Measurements from ENCODE around the gene CSF2RB.

Gene CSF2RB

DNA sequence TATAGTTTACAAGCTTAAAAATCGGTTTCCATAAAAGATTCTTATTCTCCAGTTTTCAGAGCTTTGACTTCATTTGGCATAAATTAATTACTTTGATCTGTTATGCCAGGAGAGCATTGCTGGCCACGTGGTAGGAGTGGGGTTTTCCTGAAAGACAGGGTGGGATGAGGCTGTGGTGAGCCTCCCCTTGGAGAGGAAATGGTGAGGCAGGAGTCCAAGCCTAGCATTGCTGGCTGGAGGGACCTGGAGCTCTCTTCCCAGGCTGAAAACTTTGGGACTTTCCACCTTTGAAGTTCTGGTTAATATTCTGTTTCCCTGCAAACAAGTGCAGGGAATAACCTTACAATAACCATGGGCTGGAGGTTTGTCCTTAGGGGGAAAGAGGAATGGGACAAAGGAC is 21.1 kb upstream of the CSF2RB start:
- DNase-seq: no peak

DNA sequence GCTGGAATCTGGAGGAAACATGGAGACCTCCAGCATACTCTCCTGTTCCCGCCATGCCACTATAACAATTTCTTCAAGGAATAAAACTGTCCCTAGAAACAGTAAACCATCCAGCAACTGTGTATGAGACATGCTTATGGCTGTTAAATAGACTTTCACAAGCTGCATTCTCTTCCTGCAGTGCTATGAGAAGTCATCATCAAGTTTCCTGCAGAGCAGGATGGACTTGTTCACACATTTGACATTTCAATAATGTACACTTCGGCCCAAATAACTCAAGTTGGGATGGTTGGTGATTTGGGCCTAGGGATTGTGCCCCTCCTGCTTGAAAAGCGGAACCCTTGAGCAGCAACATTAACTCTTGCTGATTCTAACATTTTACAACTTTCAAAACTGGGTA is 20.2 kb upstream of the CSF2RB start:
- no peak for DNase-seq

DNA sequence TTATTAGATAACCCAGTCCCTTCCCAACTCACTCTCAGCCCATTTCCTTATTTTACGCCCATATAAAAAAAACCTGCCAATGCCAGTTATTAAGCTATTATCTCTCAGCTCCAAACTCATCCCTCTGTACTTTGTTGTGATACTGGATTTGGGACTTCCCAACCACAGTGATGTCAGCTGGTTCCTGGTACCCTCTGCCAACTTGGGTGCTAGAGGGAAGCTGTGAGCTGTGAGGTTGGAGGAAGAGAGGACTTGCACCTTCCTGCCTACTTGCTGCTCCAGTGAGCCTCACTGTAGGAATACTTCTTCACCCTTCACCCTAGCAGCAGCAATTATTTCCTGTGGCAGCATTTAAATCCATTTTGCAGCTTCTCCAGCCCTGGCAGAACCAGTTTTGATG is 19.2 kb upstream of the CSF2RB start:
- no peak for DNase-seq

DNA sequence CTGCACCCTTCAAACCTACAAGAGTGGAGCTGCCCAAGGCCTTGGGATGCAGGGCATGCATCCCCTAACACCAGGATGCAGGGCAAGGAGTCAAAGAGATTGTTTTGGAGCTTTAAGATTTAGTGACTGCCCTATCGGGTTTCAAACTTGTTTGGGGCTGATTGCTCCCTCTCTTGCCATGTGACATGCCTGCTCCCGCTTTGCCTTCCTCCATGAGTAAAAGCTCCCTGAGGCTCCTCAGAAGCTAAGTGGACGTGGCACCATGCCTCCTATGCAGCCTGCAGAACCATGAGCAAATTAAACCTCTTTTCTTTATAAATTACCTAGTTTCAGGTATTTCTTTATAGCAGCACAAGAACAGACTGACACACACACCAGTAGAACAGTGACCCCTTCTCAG is 15.8 kb upstream of the CSF2RB start:
- DNase-seq: no peak

DNA sequence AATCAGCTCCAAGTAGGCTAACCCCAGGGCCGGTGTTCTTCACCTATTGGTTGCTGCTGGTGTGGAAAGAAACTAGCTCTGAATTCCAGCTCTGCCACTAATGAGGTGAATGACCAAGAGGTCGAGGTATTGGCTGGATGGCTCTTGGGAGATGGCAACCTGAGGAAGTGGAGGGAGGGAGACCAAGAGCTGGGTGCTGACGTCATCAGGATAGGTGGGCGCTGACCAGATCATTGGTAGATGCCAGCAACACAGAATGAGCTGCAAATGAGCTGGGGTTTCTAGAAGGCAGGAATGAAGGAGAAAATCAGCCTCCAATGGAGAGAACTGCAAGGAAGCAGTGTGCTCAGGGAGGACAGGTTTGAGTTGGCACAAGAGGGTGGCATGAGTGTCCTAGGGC is 14.7 kb upstream of the CSF2RB start:
- DNase-seq: no peak

DNA sequence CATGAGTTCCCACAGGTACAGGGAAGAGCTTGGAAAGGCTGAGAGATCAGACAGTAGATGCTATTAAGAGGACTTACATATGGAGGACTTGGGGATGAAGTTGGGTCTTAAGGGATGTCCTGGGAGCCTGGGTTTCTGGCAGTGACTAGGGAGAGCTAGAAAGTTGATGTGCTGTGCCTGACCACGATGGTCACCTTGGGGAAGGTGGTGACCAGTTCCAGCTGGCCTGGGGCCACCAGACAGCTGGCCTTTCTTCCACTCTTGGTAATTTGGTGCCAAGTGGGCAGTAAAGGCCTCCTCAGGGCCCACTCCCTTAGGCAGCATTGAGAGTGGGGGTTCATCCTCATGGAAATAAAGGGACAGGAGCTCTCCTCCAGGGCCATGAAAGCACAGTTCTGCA is 13.9 kb upstream of the CSF2RB start:
- DNase-seq: no peak

DNA sequence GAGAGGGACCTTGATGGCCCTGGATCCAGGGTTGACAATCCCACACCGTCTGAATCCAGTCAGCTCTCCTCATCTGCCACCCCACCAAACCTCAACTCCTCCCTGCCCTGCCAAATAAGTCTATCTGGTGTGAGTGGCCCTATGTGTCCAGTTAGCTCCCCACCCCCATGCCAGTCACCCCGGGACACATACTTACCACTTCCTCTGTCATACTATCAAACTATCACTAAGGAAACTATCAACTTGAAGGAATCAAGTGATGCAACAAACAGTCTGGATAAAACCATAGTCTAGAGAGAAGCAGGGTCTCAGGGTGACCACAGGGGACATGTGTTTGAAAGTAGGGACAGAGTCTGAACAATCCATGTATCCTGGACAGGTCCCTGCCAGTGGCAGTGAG is 13.2 kb upstream of the CSF2RB start:
- no peak for DNase-seq

DNA sequence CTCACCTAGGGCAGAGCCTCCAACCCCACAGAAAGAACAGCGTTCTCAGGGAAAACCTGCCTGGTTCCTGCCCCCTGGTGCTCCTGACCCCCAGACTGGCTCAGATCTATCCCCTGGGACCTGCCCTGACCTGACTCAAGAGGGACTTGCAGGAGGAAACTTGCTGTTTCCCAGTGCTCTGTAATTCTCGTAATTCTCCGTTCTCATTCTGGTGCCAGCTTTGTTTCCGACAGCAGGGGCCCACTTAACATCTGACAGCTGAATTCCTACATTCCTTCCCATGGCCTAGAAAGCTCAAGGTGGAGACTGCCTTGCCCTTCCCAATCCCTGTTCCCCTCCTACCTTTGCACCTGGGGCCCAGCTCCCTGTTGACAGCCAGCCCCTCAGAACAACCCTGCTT is 12.5 kb upstream of the CSF2RB start:
- no peak for DNase-seq

DNA sequence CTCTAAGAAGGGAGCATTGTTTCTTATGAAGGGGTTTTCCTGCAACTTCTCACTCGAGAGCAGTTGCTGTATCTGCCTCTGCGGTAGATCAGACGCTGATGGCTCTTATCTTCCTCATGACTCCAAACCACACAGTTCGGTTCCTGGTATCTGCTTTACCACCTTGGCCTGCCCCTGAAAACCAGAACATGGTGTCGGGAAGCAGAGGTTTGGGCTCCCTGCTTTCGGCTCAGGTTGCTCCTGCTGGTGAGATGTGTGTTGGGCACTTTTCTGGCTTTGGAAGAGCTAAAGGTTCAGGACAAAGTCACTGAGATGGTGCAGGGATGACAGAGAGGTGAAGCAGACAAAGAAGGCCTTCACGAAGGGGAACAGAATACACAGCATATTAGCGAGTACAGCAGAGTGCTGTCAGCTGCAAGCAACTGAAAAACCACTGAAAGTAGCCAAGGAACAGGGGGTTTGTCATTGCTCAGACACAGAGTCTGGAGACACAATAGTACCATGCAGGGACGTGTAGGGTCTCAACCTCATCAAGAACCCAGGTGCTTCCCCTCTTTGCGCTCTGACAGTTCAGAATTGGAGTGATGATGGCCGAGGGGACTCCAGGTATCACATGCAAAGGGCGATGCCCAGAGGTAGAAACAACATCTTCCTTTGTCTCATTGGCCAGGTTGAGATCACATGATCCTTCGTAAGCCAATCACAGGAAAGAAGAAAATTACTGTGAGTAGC is 11.9 kb upstream of the CSF2RB start:
- no peak for DNase-seq

DNA sequence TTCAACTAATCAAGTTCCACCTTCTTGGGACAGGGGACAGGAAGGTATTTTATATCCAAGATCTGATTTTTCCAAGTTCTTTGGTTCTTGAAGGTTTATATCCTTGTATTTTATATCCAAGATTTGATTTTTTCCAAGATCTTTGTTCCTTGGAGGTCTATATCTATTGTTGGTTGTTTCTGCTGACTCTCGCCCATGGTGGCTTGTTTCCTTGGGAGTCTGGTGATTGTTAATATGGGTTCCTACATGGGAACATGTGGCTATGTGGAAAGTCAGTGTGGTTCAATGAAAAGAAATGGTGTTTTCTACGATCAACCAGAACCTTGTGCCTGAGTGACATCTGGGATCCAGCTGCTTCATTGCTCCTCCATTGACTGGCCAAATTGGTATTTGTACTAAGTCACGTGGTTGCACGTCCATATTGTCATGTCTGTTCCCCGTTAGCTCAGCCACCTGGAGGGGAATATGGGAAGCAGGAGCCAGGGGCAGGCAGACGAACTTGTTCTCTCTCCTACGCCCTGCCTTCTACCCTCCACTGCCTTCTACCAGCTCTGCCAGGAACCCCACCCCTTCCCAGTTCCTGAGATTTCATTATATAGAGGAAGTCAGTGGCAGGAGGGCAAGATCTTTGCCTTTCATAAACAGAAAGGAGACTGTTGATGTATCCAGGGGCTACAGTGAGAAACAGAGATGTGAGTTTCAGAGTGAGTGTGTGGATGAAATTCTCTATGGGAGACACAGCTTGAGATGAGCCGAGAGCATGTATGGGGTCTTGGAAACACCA is 11.1 kb upstream of the CSF2RB start:
- no peak for DNase-seq

DNA sequence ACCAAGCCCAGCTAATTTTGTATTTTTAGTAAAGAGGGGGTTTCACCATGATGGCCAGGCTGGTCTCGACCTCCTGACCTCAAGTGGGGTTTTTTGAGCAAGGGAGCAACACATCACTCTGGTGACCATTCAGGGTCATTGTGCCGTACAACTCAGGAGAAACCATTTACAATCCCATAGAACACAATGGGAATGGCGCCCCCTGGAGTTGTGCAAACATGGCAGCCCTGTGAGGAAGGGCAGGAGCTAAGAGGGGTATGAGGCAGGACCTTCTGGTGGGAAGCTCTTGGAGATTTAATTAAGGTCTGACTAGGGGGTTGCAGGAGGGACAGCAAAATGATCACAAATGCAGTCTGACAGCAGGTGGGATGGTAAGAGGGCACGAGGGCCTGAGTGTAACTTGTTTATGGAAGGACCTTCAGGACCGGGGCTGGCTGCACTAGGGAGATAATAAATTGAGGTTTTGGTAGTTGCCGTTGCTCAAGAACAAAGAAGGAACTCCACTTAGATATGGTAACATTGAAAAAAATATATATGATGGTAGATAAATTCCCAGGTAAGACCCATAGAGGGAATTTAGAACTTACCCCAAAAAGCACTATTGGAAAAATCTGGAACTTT is 9.1 kb upstream of the CSF2RB start:
- DNase-seq: no peak

DNA sequence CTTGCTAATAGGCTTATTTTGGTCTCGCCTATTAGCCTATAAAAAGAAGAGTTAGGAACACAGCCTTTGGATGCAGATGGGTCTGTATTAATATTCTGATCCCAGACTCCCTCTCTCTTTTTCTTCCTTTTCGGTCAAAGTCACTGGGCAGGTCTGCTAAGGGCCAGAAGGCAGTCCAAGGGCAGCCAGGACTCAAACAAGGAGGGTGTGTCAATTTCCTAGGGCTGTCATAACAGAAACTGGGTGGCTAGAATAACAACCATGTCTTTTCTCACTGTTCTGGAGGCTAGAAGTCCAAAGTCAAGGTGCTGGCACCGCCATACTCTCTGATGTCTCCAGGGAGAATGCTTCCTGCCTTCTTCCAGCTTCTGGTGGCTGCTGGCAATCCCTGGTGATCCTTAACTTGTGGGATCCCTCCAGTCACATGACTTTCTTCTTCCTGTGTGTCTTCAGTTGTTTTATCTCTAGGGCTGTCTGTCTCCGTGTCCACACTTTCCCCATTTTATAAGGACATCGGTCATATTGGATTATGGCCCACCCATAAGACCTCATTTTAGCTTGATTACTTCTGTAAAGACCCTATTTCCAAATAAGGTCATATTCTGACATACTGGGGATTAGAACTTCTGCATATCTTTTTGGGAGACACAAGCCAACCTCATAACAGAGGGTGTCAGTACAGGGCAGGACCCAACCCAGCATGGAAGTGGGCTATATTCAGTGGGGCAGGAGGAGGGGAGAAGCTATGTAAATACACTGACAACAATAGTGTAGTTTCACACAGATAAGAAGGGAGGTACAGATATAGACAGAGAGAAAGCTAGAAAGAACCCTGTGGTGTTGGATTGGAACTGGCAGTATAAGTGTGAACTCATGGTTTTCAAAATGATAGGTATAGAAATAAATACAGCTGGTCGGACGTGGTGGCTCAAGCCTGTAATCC is 5.9 kb upstream of the CSF2RB start:
- DNase-seq: no peak

DNA sequence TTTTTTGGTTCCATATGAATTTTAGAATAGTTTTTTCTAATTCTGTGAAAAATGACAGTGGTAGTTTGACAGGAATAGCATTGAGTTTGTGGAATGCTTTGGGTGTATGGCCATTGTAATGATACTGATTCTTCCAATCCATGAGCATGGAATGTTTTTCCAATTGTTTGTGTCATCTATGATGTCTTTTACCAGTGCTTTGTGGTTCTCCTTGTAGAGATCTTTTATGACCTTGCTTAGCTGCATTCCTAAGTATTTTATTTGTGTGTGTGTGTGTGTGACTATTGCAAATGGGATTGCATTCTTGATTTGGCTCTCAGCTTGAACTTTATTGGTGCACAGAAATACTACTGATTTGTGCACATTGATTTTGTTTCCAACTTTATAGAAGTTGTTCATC is 3.0 kb upstream of the CSF2RB start:
- no peak for DNase-seq

DNA sequence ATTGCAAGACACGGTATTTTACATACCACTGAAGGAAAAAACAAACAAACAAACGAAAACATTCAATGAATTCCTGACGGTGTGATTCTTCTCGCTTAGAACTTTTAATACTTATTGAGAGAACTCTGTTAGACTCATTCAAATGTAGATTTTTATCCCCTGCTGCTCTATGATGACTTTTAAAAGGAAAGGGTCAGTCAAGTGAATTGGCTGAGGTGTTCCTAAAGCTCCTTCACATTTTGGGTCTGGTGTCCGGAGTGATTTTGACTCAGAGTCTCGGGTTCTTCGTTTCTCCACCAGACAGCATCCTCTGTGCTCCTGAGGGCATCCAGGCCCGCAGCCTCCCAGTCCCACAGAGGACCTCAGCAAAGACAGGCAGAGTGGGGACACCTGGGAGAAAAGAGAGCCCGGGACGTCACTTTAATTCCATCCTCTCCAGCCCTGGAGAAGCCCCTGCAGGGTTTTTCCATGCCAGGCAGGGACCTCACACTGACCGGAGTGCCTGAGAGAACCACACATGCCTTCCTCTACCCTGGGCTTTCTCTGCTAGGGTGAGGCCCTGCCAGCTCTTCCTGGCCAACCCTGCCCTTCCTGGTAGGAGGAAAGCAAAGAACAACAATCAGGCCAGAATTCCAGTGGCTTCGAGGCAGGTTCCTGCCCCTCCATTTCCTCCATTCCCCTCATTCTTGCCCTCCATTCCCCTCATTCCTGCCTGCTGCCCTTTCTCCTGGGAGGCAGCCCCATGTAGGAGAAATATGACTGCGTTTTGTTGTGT is 1.4 kb upstream of the CSF2RB start:
- DNase-seq: no peak

DNA sequence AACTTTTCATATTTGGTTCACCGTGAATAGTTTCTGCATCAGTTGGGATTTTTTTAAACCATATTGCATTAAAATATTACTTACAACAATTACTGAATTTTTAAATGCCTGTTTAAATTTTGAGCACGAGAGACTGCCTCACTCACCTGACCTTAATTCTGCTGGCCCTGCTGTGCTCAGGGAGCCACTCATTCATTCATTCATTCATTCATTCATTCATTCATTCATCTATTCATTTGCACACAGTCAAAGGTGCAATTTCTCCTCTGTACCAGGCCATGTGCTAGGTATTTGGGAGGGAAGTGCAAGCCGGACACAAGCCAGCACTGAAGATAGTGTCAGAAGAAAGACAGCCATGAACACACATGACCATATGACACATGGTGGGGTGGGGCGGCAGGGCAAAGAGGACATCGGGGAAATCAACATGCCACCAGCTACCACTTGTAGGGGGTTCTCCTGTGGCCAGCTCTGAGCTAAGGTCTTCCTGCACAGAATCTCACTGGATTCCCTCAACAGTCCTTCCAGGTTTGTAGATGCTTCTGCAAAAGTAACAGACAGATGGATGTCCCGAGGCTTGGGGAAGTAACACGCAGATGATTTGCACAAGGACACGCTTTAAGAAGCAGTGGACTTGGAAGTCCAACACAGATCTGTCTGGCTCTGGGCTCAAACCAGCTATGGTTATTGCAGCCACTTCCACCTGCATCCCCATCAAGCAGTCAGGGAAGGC is 568 bp upstream of the CSF2RB start:
- no peak for DNase-seq

DNA sequence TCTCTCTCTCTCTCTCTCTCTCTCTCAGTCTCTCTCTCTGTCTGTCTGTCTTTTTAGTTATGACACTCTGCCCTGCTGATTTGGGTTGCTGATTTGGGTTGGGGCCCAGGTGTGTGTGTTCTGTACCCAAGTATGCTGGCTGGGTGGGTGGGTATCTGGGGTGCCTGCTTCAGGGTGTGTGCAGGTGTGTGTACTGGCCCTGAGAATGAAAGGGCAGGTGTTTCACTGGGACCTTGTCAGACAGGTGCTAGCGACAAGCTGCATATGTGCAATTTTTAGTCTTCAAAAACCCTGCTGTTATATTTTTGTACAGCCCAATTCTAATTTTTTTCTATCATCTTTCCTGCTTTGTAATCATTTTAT is 943 bp downstream of the CSF2RB start:
- DNase-seq: no peak

DNA sequence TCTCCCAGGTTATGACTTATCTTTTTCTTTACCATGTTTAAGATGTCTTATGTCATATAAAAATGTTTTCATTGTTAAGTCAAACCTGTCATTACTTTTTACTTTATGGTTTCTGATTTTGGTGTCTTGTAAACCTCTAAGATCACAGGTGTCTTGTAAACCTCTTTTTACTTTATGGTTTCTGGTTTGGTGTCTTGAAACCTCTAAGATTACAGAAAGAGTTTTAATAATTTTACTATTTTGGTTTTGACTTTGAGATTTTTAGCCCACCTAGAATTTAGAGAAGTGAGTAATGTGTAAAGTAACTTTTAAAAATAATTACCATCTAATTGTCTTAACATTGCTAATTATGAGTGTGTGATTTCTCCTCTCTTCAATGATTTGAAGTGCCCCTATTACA is 2.6 kb downstream of the CSF2RB start:
- no peak for DNase-seq

DNA sequence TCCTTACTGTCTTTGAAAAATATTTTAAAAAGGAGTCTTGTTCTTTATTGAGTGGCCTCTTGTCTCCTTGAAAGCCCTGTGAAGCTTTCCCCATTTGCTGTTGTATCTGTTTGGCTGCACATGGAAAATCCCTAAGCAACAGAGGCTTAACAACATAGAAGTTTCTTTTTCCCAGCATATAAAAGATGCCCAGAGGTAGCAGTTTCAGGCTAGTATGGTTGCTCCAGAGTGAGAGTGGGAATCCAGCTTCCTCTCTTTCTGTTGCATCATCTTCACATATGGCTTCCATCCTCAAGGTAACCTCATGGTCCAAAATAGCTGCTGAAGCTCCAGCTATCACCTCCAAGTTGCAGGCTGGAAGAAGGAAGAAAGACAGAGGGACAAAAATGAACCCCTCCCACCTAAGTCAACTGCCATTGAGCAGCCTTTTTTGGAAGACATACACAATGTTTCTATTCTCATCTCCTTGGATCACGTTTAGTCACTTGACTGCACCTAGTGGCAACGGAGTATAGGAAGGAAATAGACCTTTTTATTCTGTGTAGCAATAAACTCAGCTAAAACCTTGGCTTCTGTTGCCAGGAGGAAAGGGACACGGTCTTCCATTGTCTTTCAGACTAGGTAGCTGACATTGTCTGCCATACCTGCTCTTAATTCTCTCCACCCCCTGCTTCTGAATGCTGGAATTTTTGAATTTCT is 5.3 kb downstream of the CSF2RB start:
- DNase-seq: no peak

DNA sequence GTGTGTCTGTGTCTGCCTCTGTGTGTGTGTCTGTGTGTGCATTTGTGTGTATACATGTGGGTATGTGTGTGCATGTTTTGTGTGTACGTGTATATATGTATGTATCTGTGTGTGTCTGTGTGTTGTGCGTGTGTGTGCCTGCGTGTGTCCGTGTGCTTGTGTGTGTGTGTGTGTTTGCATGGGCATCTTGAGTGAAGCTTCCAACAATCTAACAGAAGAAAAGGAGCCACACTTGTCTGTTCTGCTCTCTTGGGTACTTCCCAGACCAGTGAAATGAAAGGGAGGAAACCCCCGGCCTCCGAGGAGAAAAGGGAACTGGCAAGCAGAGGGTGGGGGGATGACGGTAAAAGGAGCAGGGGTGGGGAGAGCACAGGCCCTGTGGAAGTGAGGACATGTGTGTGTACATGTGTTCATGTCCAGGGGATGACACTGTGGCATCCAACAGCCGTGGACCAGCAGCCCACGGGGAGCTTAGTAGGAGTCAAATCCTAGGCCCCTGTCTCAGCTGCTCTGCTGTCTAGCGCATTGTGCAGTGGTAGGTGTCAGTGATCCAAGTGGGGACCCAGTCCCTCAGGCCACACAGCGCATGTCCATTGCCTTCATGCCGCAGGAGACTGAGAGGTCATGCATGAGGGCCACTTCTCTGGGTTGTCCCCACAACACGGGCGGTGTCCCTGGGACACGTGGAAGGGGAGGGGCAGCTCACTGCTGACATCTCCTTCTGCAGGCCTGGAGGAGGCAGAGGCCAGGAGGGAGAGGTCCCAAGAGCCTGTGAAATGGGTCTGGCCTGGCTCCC is 8.1 kb downstream of the CSF2RB start:
- no peak for DNase-seq

DNA sequence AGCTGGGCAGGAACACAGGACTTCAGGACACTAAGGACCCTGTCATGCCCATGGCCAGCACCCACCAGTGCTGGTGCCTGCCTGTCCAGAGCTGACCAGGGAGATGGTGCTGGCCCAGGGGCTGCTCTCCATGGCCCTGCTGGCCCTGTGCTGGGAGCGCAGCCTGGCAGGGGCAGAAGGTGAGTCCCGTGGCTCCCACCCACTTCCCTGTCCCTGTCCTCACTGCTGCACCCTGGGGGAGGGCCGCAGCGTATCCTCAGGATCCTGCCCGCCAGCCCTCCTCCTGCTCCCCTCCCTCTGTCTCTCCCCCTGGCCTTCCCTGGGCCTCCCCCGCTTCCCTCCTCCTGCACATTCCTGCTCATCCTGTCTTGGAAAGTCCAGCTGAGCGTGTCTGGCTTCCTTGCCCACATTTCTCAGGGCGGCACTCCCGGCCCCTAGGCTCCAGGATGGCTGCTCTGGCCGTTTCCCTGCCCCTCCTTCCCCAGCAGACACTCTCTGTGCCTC is 8.7 kb downstream of the CSF2RB start:
- DNase-seq: no peak

Data from retina (tissue), 1 donor.